Measurements from ENCODE around the gene TMEM106C. TPM values are rescaled to one million over a fixed set of nuclear protein-coding genes. Genes with fewer than 3 reads are reported as not detected.

Gene TMEM106C
- total and polyA plus RNA-seq, 2 of the 13 experiments (the other 11 are each of a cell fraction or from before 2014, with no cell fraction given) = 132 to 192 TPM

DNA sequence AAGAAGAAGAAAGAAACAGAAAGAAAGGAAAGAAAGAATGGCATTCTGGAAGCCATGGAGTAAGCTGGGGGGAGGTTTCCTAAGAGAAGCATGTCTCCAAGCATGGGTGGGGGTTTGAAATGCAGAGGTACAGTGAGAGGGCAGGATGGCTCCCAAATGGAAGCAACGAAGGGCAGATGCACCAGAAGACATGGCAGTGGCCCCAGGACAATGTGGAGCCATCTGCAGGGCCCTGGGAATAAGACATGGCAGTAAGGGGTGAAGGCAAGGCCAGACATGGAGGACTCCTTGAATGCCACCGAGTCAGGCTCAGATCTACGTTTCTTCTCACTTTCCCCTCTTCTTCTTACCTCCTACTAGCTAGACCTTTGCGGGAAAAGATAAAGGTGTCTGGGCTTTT is 45.6 kb downstream of the TMEM106C start (continued):
- TF ChIP-seq CBX2 (IDR thresholded peaks at IDR 0.05; ENCODE audit: low read depth, low read length) (no peak), CBX2 (CRISPR knock-in tag; IDR thresholded peaks at IDR 0.05; ENCODE audit: low read depth) (no peak), MIXL1 (CRISPR knock-in tag; IDR thresholded peaks at IDR 0.05) (no peak)

DNA sequence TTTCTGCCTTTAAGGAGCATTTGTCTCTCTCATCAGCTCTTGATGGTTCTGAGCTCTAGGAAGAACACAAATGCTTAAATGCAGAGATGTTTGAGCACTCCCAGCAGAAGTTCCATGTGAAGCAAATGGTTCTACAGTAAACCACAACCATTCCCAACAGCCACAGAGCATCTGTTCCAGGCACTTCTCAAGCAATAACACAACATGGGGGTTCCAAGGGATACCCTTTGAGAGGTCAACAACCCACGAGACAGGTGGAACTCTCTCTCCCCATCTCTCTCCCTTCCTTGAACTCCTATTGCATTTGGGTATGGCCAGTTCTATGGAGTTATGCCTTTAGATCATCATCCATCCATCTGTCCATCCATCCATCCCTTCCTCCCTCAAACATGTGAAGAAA is 46.1 kb downstream of the TMEM106C start:
- 0% methylated on average over 1 of the region's 1 CpG for WGBS (ENCODE audit: low lambda C conversion rate)
- TF ChIP-seq ZKSCAN8 (CRISPR knock-in tag; IDR thresholded peaks at IDR 0.05; ENCODE audit: borderline replicate concordance) (no peak), SP5 (CRISPR knock-in tag; IDR thresholded peaks at IDR 0.05; ENCODE audit: borderline replicate concordance, low read depth) (no peak), NFATC3 (CRISPR knock-in tag; IDR thresholded peaks at IDR 0.05) (no peak), ZFP1 (CRISPR knock-in tag; IDR thresholded peaks at IDR 0.05) (no peak), BCL6 (CRISPR knock-in tag; IDR thresholded peaks at IDR 0.05) (no peak), CCAR2 (optimal IDR thresholded peaks at IDR 0.05; ENCODE audit: low read depth, low read length) (no peak), RARA (CRISPR knock-in tag; IDR thresholded peaks at IDR 0.05) (no peak), ZNF879 (CRISPR knock-in tag; IDR thresholded peaks at IDR 0.05) (no peak), IKZF4 (CRISPR knock-in tag; IDR thresholded peaks at IDR 0.05; ENCODE audit: borderline replicate concordance, low read depth, not compliant biosample characterization) (no peak), ZNF562 (CRISPR knock-in tag; IDR thresholded peaks at IDR 0.05; ENCODE audit: borderline replicate concordance) (no peak)
- TF ChIP-seq, protein P1, sequence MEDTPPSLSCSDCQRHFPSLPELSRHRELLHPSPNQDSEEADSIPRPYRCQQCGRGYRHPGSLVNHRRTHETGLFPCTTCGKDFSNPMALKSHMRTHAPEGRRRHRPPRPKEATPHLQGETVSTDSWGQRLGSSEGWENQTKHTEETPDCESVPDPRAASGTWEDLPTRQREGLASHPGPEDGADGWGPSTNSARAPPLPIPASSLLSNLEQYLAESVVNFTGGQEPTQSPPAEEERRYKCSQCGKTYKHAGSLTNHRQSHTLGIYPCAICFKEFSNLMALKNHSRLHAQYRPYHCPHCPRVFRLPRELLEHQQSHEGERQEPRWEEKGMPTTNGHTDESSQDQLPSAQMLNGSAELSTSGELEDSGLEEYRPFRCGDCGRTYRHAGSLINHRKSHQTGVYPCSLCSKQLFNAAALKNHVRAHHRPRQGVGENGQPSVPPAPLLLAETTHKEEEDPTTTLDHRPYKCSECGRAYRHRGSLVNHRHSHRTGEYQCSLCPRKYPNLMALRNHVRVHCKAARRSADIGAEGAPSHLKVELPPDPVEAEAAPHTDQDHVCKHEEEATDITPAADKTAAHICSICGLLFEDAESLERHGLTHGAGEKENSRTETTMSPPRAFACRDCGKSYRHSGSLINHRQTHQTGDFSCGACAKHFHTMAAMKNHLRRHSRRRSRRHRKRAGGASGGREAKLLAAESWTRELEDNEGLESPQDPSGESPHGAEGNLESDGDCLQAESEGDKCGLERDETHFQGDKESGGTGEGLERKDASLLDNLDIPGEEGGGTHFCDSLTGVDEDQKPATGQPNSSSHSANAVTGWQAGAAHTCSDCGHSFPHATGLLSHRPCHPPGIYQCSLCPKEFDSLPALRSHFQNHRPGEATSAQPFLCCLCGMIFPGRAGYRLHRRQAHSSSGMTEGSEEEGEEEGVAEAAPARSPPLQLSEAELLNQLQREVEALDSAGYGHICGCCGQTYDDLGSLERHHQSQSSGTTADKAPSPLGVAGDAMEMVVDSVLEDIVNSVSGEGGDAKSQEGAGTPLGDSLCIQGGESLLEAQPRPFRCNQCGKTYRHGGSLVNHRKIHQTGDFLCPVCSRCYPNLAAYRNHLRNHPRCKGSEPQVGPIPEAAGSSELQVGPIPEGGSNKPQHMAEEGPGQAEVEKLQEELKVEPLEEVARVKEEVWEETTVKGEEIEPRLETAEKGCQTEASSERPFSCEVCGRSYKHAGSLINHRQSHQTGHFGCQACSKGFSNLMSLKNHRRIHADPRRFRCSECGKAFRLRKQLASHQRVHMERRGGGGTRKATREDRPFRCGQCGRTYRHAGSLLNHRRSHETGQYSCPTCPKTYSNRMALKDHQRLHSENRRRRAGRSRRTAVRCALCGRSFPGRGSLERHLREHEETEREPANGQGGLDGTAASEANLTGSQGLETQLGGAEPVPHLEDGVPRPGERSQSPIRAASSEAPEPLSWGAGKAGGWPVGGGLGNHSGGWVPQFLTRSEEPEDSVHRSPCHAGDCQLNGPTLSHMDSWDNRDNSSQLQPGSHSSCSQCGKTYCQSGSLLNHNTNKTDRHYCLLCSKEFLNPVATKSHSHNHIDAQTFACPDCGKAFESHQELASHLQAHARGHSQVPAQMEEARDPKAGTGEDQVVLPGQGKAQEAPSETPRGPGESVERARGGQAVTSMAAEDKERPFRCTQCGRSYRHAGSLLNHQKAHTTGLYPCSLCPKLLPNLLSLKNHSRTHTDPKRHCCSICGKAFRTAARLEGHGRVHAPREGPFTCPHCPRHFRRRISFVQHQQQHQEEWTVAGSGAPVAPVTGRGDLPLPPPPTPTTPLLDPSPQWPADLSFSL (CRISPR knock-in tag; IDR thresholded peaks at IDR 0.05) = no peak
- TF ChIP-seq, protein P2, sequence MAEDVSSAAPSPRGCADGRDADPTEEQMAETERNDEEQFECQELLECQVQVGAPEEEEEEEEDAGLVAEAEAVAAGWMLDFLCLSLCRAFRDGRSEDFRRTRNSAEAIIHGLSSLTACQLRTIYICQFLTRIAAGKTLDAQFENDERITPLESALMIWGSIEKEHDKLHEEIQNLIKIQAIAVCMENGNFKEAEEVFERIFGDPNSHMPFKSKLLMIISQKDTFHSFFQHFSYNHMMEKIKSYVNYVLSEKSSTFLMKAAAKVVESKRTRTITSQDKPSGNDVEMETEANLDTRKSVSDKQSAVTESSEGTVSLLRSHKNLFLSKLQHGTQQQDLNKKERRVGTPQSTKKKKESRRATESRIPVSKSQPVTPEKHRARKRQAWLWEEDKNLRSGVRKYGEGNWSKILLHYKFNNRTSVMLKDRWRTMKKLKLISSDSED (CRISPR knock-in tag; IDR thresholded peaks at IDR 0.05) = no peak
- TF ChIP-seq, protein P3, sequence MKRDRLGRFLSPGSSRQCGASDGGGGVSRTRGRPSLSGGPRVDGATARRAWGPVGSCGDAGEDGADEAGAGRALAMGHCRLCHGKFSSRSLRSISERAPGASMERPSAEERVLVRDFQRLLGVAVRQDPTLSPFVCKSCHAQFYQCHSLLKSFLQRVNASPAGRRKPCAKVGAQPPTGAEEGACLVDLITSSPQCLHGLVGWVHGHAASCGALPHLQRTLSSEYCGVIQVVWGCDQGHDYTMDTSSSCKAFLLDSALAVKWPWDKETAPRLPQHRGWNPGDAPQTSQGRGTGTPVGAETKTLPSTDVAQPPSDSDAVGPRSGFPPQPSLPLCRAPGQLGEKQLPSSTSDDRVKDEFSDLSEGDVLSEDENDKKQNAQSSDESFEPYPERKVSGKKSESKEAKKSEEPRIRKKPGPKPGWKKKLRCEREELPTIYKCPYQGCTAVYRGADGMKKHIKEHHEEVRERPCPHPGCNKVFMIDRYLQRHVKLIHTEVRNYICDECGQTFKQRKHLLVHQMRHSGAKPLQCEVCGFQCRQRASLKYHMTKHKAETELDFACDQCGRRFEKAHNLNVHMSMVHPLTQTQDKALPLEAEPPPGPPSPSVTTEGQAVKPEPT (CRISPR knock-in tag; IDR thresholded peaks at IDR 0.05; ENCODE audit: low read depth) = no peak

More for the DNA sequence above, 46.1 kb downstream of the TMEM106C start:
- CTCF ChIA-PET (ENCODE audit: low intra/inter-chr PET ratio, low total read pairs) = no interaction called here
- BruUV-seq (replicated peaks) = no TSS peak
- no peak overlapping the region for H3K4me2 ChIP-seq (ENCODE audit: low read depth, low read length)
- no peaks in the 10 kb centered on the region for H4K20me1 ChIP-seq (ENCODE audit: insufficient read depth, low read length)
- DNase-seq (ENCODE audit: low spot score) = no peak
- H3K4me1 ChIP-seq (ENCODE audit: insufficient read depth, low read length) = peaks cover 25% of the 10 kb centered on the region
- no peak overlapping the region for H3K27ac ChIP-seq (ENCODE audit: extremely low read length, insufficient read depth, low read length)
- H3K4me3 ChIP-seq (replicated peaks in 1 of 3; ENCODE audit: insufficient read depth in 1 of 3, low read depth in 2 of 3, low read length in 3 of 3) = no peak overlapping the region
- in situ Hi-C loops (cut with HindIII; ENCODE audit: extremely low pct_ligation_motif_present, low pct_unique_long_range_greater_than_20kb) = no loop called here
- H3K36me3 ChIP-seq (replicated peaks in 1 of 2; ENCODE audit: control insufficient read depth in 1 of 2, insufficient read depth in 2 of 2, low read length in 2 of 2) = no peaks in the 10 kb centered on the region
- no peak overlapping the region for H2AFZ ChIP-seq (ENCODE audit: low read length)
- ATAC-seq = no peak
- H3K9ac ChIP-seq (ENCODE audit: insufficient read depth, low read depth, low read length) = no peak overlapping the region
- no peaks in the 10 kb centered on the region for H3K9me3 ChIP-seq (ENCODE audit: low read length)
- H3K27me3 ChIP-seq (ENCODE audit: control insufficient read depth in 1 of 2, insufficient read depth in 2 of 2, low read length in 2 of 2) = peaks cover 6 to 19% of the 10 kb centered on the region in 2 experiments; a peak in 4 of 5 replicates
- intact Hi-C loops (cut with micrococcal nuclease; ENCODE audit: unreplicated experiment) = loop anchor here (10.0 kb wide), 1 partner anchor 95 kb away; the partner anchor contains the start of gene SENP1
- H3K79me2 ChIP-seq (ENCODE audit: insufficient read depth, low read length) = no peaks in the 10 kb centered on the region
- POLR2A ChIA-PET = no interaction called here
- FAIRE-seq = no peak

Data from HepG2 (cell line).